Measurements from ENCODE around the gene CD24.

Gene CD24

GRCh38 chr6:106966671-106967640, 7.6 kb downstream of the CD24 start:
- no peak for DNase-seq

GRCh38 chr6:106966229-106966628, 8.3 kb downstream of the CD24 start:
- no peak for DNase-seq

GRCh38 chr6:106964954-106965353, 9.6 kb downstream of the CD24 start:
- DNase-seq: no peak

GRCh38 chr6:106964099-106964498, 10.4 kb downstream of the CD24 start:
- DNase-seq: no peak

GRCh38 chr6:106963544-106963943, 11.0 kb downstream of the CD24 start:
- no peak for DNase-seq

- DNase-seq: no peak
These were observed 12.7 kb downstream of the CD24 start for GRCh38 chr6:106961801-106962200.

GRCh38 chr6:106961136-106961535, 13.4 kb downstream of the CD24 start:
- no peak for DNase-seq

- no peak for DNase-seq
These were observed 14.5 kb downstream of the CD24 start for GRCh38 chr6:106959985-106960384.

- DNase-seq: no peak
These were observed 34.7 kb downstream of the CD24 start for GRCh38 chr6:106939848-106940247.

- no peak for DNase-seq
These were observed 35.3 kb downstream of the CD24 start for GRCh38 chr6:106939208-106939607.

GRCh38 chr6:106927531-106928398, 46.8 kb downstream of the CD24 start:
- no peak for DNase-seq

- DNase-seq: no peak
These were observed 48.6 kb downstream of the CD24 start for GRCh38 chr6:106925948-106926347.

- no peak for DNase-seq
These were observed 49.6 kb downstream of the CD24 start for GRCh38 chr6:106924694-106925523.

GRCh38 chr6:106922626-106923025, 51.9 kb downstream of the CD24 start:
- no peak for DNase-seq

Data from cortex of kidney (tissue), 1 donor.